HepG2 (cell line): ENCODE data around the gene TRAPPC12. TPM values are rescaled to one million over a fixed set of nuclear protein-coding genes. Genes with fewer than 3 reads are reported as not detected.

ENCODE experiments used
- ATAC-seq: fragments of 200-7000 bp; cut with Tn5 transposase; 3 replicates; pipeline ENCODE4 v1.9.1; 2020; ENCODE audit warnings: mild to moderate bottlenecking, moderate library complexity
- BruUV-seq: library from RNA; stranded (reverse); fragments of 400-500 nt; replicated peaks from 2 replicates; lab custom pipeline; 2021; lab: Mats Ljungman, UMichigan
- CTCF ChIA-PET: fragments of 300-600 bp; formaldehyde crosslinking; extraction: SDS; loops from one replicate; lab custom pipeline; 2021; ENCODE audit warnings: low total read pairs, inconsistent platforms, low intra/inter-chr PET ratio; lab: Yijun Ruan, JAX
- POLR2A ChIA-PET: fragments of 350-600 bp; sonication (Branson Sonifier 250); formaldehyde crosslinking; loops from one replicate; lab custom pipeline; 2020; ENCODE audit warnings: antibody characterized with exemption, inconsistent platforms; lab: Yijun Ruan, JAX
- DNase-seq: peaks from one replicate; pipeline ENCODE4 v3.0.0-alpha.2; 2015; ENCODE audit warnings: low spot score
- FAIRE-seq: peaks from 3 replicates; lab custom pipeline; 2011; peaks lifted over from hg19 to GRCh38; lab: Jason Lieb, UNC
- H2AFZ ChIP-seq: one replicate; pipeline ENCODE4 v1.6.1; 2011; ENCODE audit warnings: low read length, inconsistent platforms
- H3K27ac ChIP-seq: fragments of 300-600 bp; 3 replicates; pipeline ENCODE4 v1.8.0; 2011; ENCODE audit warnings: mixed run types, mild to moderate bottlenecking, mixed read lengths, low read length, inconsistent platforms; ENCODE audit not compliant: insufficient read depth; ENCODE audit errors: extremely low read length
- H3K27me3 ChIP-seq, 2 experiments: fragments of 200-600 bp in 1 of 2; 2 replicates in 1 of 2; 3 replicates in 1 of 2; pipeline versions ENCODE4 v1.6.0 to v1.8.0; 2011; ENCODE audit warnings: low read length in 2 of 2, mild to moderate bottlenecking in 2 of 2, moderate library complexity in 2 of 2, inconsistent platforms in 1 of 2; ENCODE audit not compliant: insufficient read depth in 2 of 2, control insufficient read depth in 1 of 2
- H3K36me3 ChIP-seq, 2 experiments: fragments of 200-600 bp in 1 of 2; replicated peaks in 1 of 2; 2 replicates in 1 of 2; 3 replicates in 1 of 2; pipeline versions ENCODE4 v1.5.1 to v1.8.0; 2011; ENCODE audit warnings: low read length in 2 of 2, inconsistent platforms in 1 of 2; ENCODE audit not compliant: insufficient read depth in 2 of 2, control insufficient read depth in 1 of 2
- H3K4me1 ChIP-seq: 2 replicates; pipeline ENCODE4 v1.5.1; 2012; ENCODE audit warnings: low read length, inconsistent platforms; ENCODE audit not compliant: insufficient read depth
- H3K4me2 ChIP-seq: 2 replicates; pipeline ENCODE4 v1.6.0; 2011; ENCODE audit warnings: low read depth, low read length, inconsistent platforms
- H3K4me3 ChIP-seq, 3 experiments: fragments of 200-600 bp in 1 of 3; sonication (generic), shearing (Covaris generic) in 1 of 3; replicated peaks in 1 of 3; 2 replicates each; pipeline ENCODE4 v1.5.1; 2011 to 2016; ENCODE audit warnings: low read length in 3 of 3, inconsistent platforms in 2 of 3, low read depth in 2 of 3, mild to moderate bottlenecking in 2 of 3, control low read depth in 1 of 3, mixed read lengths in 1 of 3; ENCODE audit not compliant: insufficient read depth in 1 of 3
- H3K79me2 ChIP-seq: one replicate; pipeline ENCODE4 v1.6.1; 2011; ENCODE audit warnings: low read length, inconsistent platforms; ENCODE audit not compliant: insufficient read depth
- H3K9ac ChIP-seq: 2 replicates; pipeline ENCODE4 v1.6.0; 2011; ENCODE audit warnings: mild to moderate bottlenecking, low read depth, low read length, inconsistent platforms; ENCODE audit not compliant: insufficient read depth
- H3K9me3 ChIP-seq: 2 replicates; pipeline ENCODE4 v1.5.1; 2012; ENCODE audit warnings: mild to moderate bottlenecking, low read length
- H4K20me1 ChIP-seq: 2 replicates; pipeline ENCODE4 v1.6.0; 2011; ENCODE audit warnings: inconsistent platforms, mild to moderate bottlenecking, low read length, moderate library complexity; ENCODE audit not compliant: insufficient read depth
- CSRNP2 ChIP-seq: sonication (generic); formaldehyde crosslinking; conservative IDR thresholded peaks from 2 replicates; pipeline ENCODE4 v1.8.0; 2022; ENCODE audit warnings: low read depth, missing genetic modification reagents
- FOXK1 ChIP-seq: sonication (generic); formaldehyde crosslinking; IDR thresholded peaks from 2 replicates; pipeline ENCODE4 v1.4.0; 2020; ENCODE audit warnings: low read depth, missing genetic modification reagents, borderline replicate concordance
- GATAD1 ChIP-seq: IDR thresholded peaks from 2 replicates; pipeline ENCODE4 v1.6.1; 2016; ENCODE audit warnings: missing genetic modification reagents, missing compliant biosample characterization
- GPN1 ChIP-seq: sonication (generic); formaldehyde crosslinking; IDR thresholded peaks from 2 replicates; pipeline ENCODE4 v1.5.1; 2020; ENCODE audit warnings: missing genetic modification reagents, borderline replicate concordance
- POLR2AphosphoS2 ChIP-seq: IDR thresholded peaks from 2 replicates; pipeline ENCODE4 v1.6.1; 2011; ENCODE audit warnings: low read depth, low read length, improper control_type of control experiment
- SETDB1 ChIP-seq: sonication (generic); formaldehyde crosslinking; IDR thresholded peaks from 2 replicates; pipeline ENCODE4 v1.5.1; 2020; ENCODE audit warnings: missing genetic modification reagents, mild to moderate bottlenecking, borderline replicate concordance
- SKIL ChIP-seq: sonication (generic); formaldehyde crosslinking; IDR thresholded peaks from 2 replicates; pipeline ENCODE4 v1.8.0; 2022; ENCODE audit warnings: missing genetic modification reagents, mild to moderate bottlenecking, moderate library complexity, borderline replicate concordance
- SRY ChIP-seq: sonication (generic); formaldehyde crosslinking; IDR thresholded peaks from 2 replicates; pipeline ENCODE4 v1.8.0; 2022; ENCODE audit warnings: mild to moderate bottlenecking, missing genetic modification reagents
- TFAP4 ChIP-seq: sonication (generic); IDR thresholded peaks from 2 replicates; pipeline ENCODE4 v1.6.1; 2016; ENCODE audit warnings: low read depth, borderline replicate concordance
- ZFP36 ChIP-seq: fragments of 150-350 bp; IDR thresholded peaks from 2 replicates; pipeline ENCODE4 v1.6.1; 2018; ENCODE audit warnings: borderline replicate concordance, low read length, low read depth; ENCODE audit not compliant: partially characterized antibody
- ZHX2 ChIP-seq, 2 experiments: sonication (generic) in 1 of 2; formaldehyde crosslinking in 1 of 2; IDR thresholded peaks; 2 replicates each; pipeline versions ENCODE4 v1.6.1 to v1.9.0; 2014 to 2022; ENCODE audit warnings: antibody characterized with exemption in 1 of 2, borderline replicate concordance in 1 of 2, inconsistent platforms in 1 of 2, low read depth in 1 of 2, missing genetic modification reagents in 1 of 2
- ZNF580 ChIP-seq: IDR thresholded peaks from 2 replicates; pipeline ENCODE4 v1.6.1; 2016; ENCODE audit warnings: low read depth, borderline replicate concordance
- ZNF883 ChIP-seq: sonication (generic); formaldehyde crosslinking; IDR thresholded peaks from 2 replicates; pipeline ENCODE4 v1.5.1; 2020; ENCODE audit warnings: mild to moderate bottlenecking, missing genetic modification reagents; ENCODE audit errors: not compliant biosample characterization
- WGBS: methylation state at CpG from one replicate; pipeline ENCODE4 v1.1.6; 2017; ENCODE audit warnings: low lambda C conversion rate; 5-methylcytosine and 5-hydroxymethylcytosine counted together
- in situ Hi-C: cut with HindIII; loops from 2 replicates; pipeline ENCODE4 v1.10.0; 2017; ENCODE audit warnings: low pct_unique_long_range_greater_than_20kb; ENCODE audit not compliant: extremely low pct_ligation_motif_present
- intact Hi-C: fragments of 100-400 bp; cut with micrococcal nuclease; formaldehyde crosslinking; loops from one replicate; pipeline ENCODE4 v1.10.0; 2022; ENCODE audit not compliant: unreplicated experiment
- polyA plus RNA-seq, 8 experiments: library from polyadenylated mRNA; depleted of rRNA in 3 of 8; stranded (reverse) in 7 of 8; unstranded in 1 of 8; fragments of >200 nt; fragmentation: Illumina TruSeq in 4 of 8; extraction: Trizol in 4 of 8; gene quantifications; 2 replicates each; pipeline versions ENCODE4 v1.2.1 to v1.2.3, GENCODE V29; 2011 to 2016; ENCODE audit warnings: low read depth in 4 of 8, missing spikeins in 1 of 8, mixed read lengths in 1 of 8; ENCODE audit not compliant: insufficient read depth in 1 of 8
- total RNA-seq, 5 experiments: library from RNA; depleted of rRNA; stranded (reverse); fragments of >200 nt; fragmentation: Illumina TruSeq; extraction: Trizol; gene quantifications; 2 replicates each; pipeline ENCODE4 v1.2.3, GENCODE V29; 2016; ENCODE audit warnings: low read depth in 1 of 5

The TRAPPC12 gene
- total and polyA plus RNA-seq, 2 of the 13 experiments (the other 11 are each of a cell fraction or from before 2014, with no cell fraction given) = 46.4 to 97.7 TPM

GRCh38 chr2:3332133-3332532, 47.4 kb upstream of the TRAPPC12 start:
- ATAC-seq (no peak), FAIRE-seq (no peak), DNase-seq (no peak)
- no peaks in the 10 kb centered on the region for H3K4me1 ChIP-seq
- in situ Hi-C loops (no loop called here), intact Hi-C loops (no loop called here)
- no peak overlapping the region for H3K27ac ChIP-seq
- peaks cover 5% of the 10 kb centered on the region for H3K79me2 ChIP-seq
- H3K36me3 ChIP-seq = peaks cover 28 to 59% of the 10 kb centered on the region in 2 experiments
- no peak overlapping the region for H3K4me2 ChIP-seq
- ChIA-PET POLR2A (no interaction called here), CTCF (no interaction called here)
- H3K27me3 ChIP-seq = no peaks in the 10 kb centered on the region
- H2AFZ ChIP-seq = no peak overlapping the region
- 95% methylated on average over 8 of the region's 8 CpGs for WGBS
- no peaks in the 10 kb centered on the region for H4K20me1 ChIP-seq
- H3K9ac ChIP-seq = no peak overlapping the region
- no peaks in the 10 kb centered on the region for H3K9me3 ChIP-seq
- no peak overlapping the region for H3K4me3 ChIP-seq
- BruUV-seq = no TSS peak
- TF ChIP-seq FOXK1 (CRISPR knock-in tag) (no peak), ZNF883 (CRISPR knock-in tag) (no peak), SETDB1 (CRISPR knock-in tag) (no peak), POLR2AphosphoS2 (no peak), SKIL (no peak), SRY (CRISPR knock-in tag) (no peak), GATAD1 (CRISPR knock-in tag) (no peak), ZHX2 (IDR thresholded peaks at IDR 0.05; ENCODE audit: low read depth) (no peak), ZHX2 (CRISPR knock-in tag; IDR thresholded peaks at IDR 0.05; ENCODE audit: borderline replicate concordance) (no peak), TFAP4 (no peak), GPN1 (CRISPR knock-in tag) (no peak), CSRNP2 (CRISPR knock-in tag) (no peak), ZFP36 (no peak), ZNF580 (CRISPR knock-in tag) (no peak)
